LNCaP clone FGC (cell line): ENCODE measurements around the gene POU4F2.

ENCODE experiments used
- DNase-seq: peaks from one replicate; pipeline ENCODE4 v3.0.0-alpha.2; 2011; ENCODE audit warnings: low read depth
- H3K4me3 ChIP-seq: 2 replicates; pipeline ENCODE4 v1.5.1; 2011; ENCODE audit warnings: mild to moderate bottlenecking, low read depth, low read length, control low read depth
- CTCF ChIP-seq: IDR thresholded peaks from 2 replicates; pipeline ENCODE4 v1.5.1; 2012; ENCODE audit warnings: mild to moderate bottlenecking; ENCODE audit not compliant: control insufficient read depth, insufficient read depth; ENCODE audit errors: extremely low read depth

Gene POU4F2, protein sequence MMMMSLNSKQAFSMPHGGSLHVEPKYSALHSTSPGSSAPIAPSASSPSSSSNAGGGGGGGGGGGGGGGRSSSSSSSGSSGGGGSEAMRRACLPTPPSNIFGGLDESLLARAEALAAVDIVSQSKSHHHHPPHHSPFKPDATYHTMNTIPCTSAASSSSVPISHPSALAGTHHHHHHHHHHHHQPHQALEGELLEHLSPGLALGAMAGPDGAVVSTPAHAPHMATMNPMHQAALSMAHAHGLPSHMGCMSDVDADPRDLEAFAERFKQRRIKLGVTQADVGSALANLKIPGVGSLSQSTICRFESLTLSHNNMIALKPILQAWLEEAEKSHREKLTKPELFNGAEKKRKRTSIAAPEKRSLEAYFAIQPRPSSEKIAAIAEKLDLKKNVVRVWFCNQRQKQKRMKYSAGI

DNA sequence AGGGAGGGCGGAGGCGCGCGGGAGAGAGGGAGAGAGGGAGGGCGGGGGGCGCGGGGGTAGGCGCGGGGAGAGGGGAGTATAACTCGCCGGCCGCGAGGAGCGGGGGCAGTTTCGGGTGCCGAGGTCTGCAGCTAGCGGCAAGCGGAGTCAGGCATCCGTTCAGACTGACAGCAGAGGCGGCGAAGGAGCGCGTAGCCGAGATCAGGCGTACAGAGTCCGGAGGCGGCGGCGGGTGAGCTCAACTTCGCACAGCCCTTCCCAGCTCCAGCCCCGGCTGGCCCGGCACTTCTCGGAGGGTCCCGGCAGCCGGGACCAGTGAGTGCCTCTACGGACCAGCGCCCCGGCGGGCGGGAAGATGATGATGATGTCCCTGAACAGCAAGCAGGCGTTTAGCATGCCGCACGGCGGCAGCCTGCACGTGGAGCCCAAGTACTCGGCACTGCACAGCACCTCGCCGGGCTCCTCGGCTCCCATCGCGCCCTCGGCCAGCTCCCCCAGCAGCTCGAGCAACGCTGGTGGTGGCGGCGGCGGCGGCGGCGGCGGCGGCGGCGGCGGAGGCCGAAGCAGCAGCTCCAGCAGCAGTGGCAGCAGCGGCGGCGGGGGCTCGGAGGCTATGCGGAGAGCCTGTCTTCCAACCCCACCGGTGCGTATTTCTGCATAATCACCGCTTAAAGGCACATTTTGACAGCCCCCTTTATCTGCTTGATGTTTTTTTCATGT is at the start of gene POU4F2:
POU4F2 (plus strand) TSS at position 108 of the 720 bp plus-strand sequence; CDS start at position 356, 248 bp downstream.
- no peak for DNase-seq
- TF ChIP-seq CTCF = no peak
- H3K4me3 ChIP-seq = no peak within 1 kb of the TSS

- DNase-seq = no peak
- TF ChIP-seq CTCF = no peak
- H3K4me3 ChIP-seq = no peak overlapping the region
Measured at GRCh38 chr4:146590801-146591200, 47.9 kb upstream of the POU4F2 start.

DNA sequence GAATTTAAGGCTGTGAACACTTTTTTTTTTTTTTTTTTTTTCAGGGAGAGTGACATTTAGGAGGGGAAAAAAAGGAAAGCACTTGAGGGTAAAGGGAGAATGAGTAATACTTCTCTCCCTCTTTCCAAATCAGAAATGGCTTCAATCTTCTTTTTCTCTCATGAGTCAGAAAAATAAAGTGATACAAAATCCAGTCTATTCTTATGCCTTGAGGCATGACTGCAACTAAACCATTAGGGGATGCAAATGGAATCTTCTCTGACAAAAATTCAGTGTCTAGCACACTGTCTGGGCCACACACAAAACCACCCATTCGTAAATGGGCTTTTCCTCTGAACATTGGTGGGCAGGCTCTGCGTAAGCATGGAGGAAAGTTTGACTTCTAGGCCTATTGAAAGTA is 46.7 kb upstream of the POU4F2 start:
- H3K4me3 ChIP-seq = no peak overlapping the region
- DNase-seq = no peak
- no peak for TF ChIP-seq CTCF

- TF ChIP-seq CTCF = no peak
- no peak overlapping the region for H3K4me3 ChIP-seq
- DNase-seq = no peak
Measured at GRCh38 chr4:146632770-146633470, 5.8 kb upstream of the POU4F2 start.

GRCh38 chr4:146633471-146633800 is 5.3 kb upstream of the POU4F2 start:
- no peak for DNase-seq
- no peak for TF ChIP-seq CTCF
- no peak overlapping the region for H3K4me3 ChIP-seq

- no peak for DNase-seq
- TF ChIP-seq CTCF = no peak
- no peak overlapping the region for H3K4me3 ChIP-seq
Measured at GRCh38 chr4:146634825-146635224, 3.9 kb upstream of the POU4F2 start.
